GM23338 (cell line): ENCODE results near the gene SNRNP200. TPM values are rescaled to one million over a fixed set of nuclear protein-coding genes. Genes with fewer than 3 reads are reported as not detected.

Experiments
- ATAC-seq: fragments of 200-7000 bp; cut with Tn5 transposase; 3 replicates; pipeline ENCODE4 v1.9.1; 2020
- DNase-seq: peaks from one replicate; pipeline ENCODE4 v3.0.0-alpha.2; 2015; ENCODE audit warnings: low spot score
- H2AFZ ChIP-seq: fragments of 200-600 bp; sonication (generic); 2 replicates; pipeline ENCODE4 v1.8.0; 2016; ENCODE audit warnings: antibody characterized with exemption, mild to moderate bottlenecking, moderate library complexity
- H3F3A ChIP-seq: fragments of 200-600 bp; sonication (generic); replicated peaks from 2 replicates; pipeline ENCODE4 v1.8.0; 2017; ENCODE audit warnings: antibody characterized with exemption, mixed run types, low read depth
- H3K27ac ChIP-seq: fragments of 200-600 bp; sonication (generic); 2 replicates; pipeline ENCODE4 v1.6.1; 2016; ENCODE audit warnings: low read depth
- H3K27me3 ChIP-seq: fragments of 200-600 bp; sonication (generic); 2 replicates; pipeline ENCODE4 v1.8.0; 2016; ENCODE audit warnings: mild to moderate bottlenecking, mixed run types, moderate library complexity; ENCODE audit not compliant: insufficient read depth
- H3K36me3 ChIP-seq: fragments of 200-600 bp; sonication (generic); 2 replicates; pipeline ENCODE4 v1.8.0; 2016; ENCODE audit warnings: mild to moderate bottlenecking; ENCODE audit not compliant: insufficient read depth
- H3K4me1 ChIP-seq: fragments of 200-600 bp; sonication (generic); 2 replicates; pipeline ENCODE4 v1.8.0; 2016; ENCODE audit warnings: mild to moderate bottlenecking, moderate library complexity; ENCODE audit not compliant: insufficient read depth
- H3K4me2 ChIP-seq: fragments of 200-600 bp; sonication (generic); 2 replicates; pipeline ENCODE4 v1.7.1; 2017; ENCODE audit warnings: mixed run types
- H3K4me3 ChIP-seq: fragments of 200-600 bp; sonication (generic); 2 replicates; pipeline ENCODE4 v1.6.1; 2016; ENCODE audit warnings: mixed run types
- H3K79me2 ChIP-seq: fragments of 200-600 bp; sonication (generic); replicated peaks from 2 replicates; pipeline ENCODE4 v1.8.0; 2017; ENCODE audit warnings: mild to moderate bottlenecking; ENCODE audit not compliant: insufficient read depth
- H3K9me2 ChIP-seq: fragments of 200-600 bp; sonication (generic); 2 replicates; pipeline ENCODE4 v1.8.0; 2017; ENCODE audit not compliant: insufficient read depth
- H4K20me1 ChIP-seq: fragments of 200-600 bp; sonication (generic); replicated peaks from 2 replicates; pipeline ENCODE4 v1.8.0; 2017; ENCODE audit warnings: mild to moderate bottlenecking; ENCODE audit not compliant: insufficient read depth
- H3K27ac Mint-ChIP-seq: 2 replicates; pipeline ENCODE4 v1.8.0; 2020; ENCODE audit warnings: inconsistent platforms, mild to moderate bottlenecking, moderate library complexity, mixed read lengths
- H3K27me3 Mint-ChIP-seq: 3 replicates; pipeline ENCODE4 v1.8.0; 2022; ENCODE audit warnings: low read depth, mild to moderate bottlenecking, moderate library complexity, mixed read lengths, inconsistent platforms; ENCODE audit not compliant: insufficient read depth, poor library complexity
- H3K36me3 Mint-ChIP-seq: 3 replicates; pipeline ENCODE4 v1.8.0; 2021; ENCODE audit warnings: low read depth, mild to moderate bottlenecking, inconsistent platforms, moderate library complexity, mixed read lengths
- H3K4me1 Mint-ChIP-seq: 3 replicates; pipeline ENCODE4 v1.8.0; 2020; ENCODE audit warnings: mild to moderate bottlenecking, inconsistent platforms, mixed read lengths
- H3K4me3 Mint-ChIP-seq: 3 replicates; pipeline ENCODE4 v1.8.0; 2021; ENCODE audit warnings: moderate library complexity, mild to moderate bottlenecking, inconsistent platforms, mixed read lengths
- H3K9me3 Mint-ChIP-seq: 3 replicates; pipeline ENCODE4 v1.8.0; 2020; ENCODE audit warnings: moderate library complexity, mild to moderate bottlenecking, inconsistent platforms, mixed read lengths
- CREB1 ChIP-seq: fragments of 250-450 bp; sonication (Bioruptor Pico); IDR thresholded peaks from 2 replicates; pipeline ENCODE4 v1.5.0; 2020; ENCODE audit warnings: low read depth, mild to moderate bottlenecking, moderate library complexity
- ETS1 ChIP-seq: IDR thresholded peaks from 2 replicates; pipeline ENCODE4 v1.6.1; 2016; ENCODE audit warnings: antibody characterized with exemption
- EZH2phosphoT487 ChIP-seq: fragments of 200-600 bp; sonication (generic); IDR thresholded peaks from one replicate; pipeline ENCODE4 v1.8.1; 2018; ENCODE audit warnings: antibody characterized with exemption; ENCODE audit not compliant: unreplicated experiment
- POLR2AphosphoS5 ChIP-seq: IDR thresholded peaks from 2 replicates; pipeline ENCODE4 v1.6.1; 2016; ENCODE audit warnings: antibody characterized with exemption, low read depth
- ZNF114 ChIP-seq: fragments of 250-450 bp; sonication (Bioruptor Pico); IDR thresholded peaks from 2 replicates; pipeline ENCODE4 v1.5.0; 2020; ENCODE audit warnings: mild to moderate bottlenecking, moderate library complexity
- ZNF331 ChIP-seq: fragments of 250-450 bp; sonication (Bioruptor Pico); IDR thresholded peaks from 2 replicates; pipeline ENCODE4 v1.5.0; 2020; ENCODE audit warnings: low read depth, mild to moderate bottlenecking, moderate library complexity
- polyA plus RNA-seq: library from polyadenylated mRNA; unstranded; fragments of >200 nt; fragmentation: Nextera tagmentation; extraction: Ambion mirVana; gene quantifications from 2 replicates; pipeline ENCODE4 v1.2.1, GENCODE V29; 2016
- total RNA-seq: library from RNA; depleted of rRNA; stranded (reverse); fragments of >200 nt; shearing (Covaris generic); gene quantifications from 2 replicates; pipeline ENCODE4 v1.2.3, GENCODE V29; 2014
- TF ChIP-seq, protein P1 (sequence below), 2 experiments: fragments of 200-600 bp in 1 of 2; sonication (generic) in 1 of 2; conservative IDR thresholded peaks; 2 replicates each; pipeline versions ENCODE4 v1.5.1 to v1.6.1; 2016 to 2017; ENCODE audit warnings: antibody characterized with exemption in 2 of 2, low read depth in 2 of 2, mild to moderate bottlenecking in 2 of 2, moderate library complexity in 1 of 2
- TF ChIP-seq, protein P2 (sequence below): fragments of 250-450 bp; sonication (Bioruptor Pico); IDR thresholded peaks from 2 replicates; pipeline ENCODE4 v1.5.0; 2020; ENCODE audit warnings: mild to moderate bottlenecking, moderate library complexity

SNRNP200 gene
- total and polyA plus RNA-seq, 2 experiments from 2014 or later, result 70.7 to 179 TPM

DNA sequence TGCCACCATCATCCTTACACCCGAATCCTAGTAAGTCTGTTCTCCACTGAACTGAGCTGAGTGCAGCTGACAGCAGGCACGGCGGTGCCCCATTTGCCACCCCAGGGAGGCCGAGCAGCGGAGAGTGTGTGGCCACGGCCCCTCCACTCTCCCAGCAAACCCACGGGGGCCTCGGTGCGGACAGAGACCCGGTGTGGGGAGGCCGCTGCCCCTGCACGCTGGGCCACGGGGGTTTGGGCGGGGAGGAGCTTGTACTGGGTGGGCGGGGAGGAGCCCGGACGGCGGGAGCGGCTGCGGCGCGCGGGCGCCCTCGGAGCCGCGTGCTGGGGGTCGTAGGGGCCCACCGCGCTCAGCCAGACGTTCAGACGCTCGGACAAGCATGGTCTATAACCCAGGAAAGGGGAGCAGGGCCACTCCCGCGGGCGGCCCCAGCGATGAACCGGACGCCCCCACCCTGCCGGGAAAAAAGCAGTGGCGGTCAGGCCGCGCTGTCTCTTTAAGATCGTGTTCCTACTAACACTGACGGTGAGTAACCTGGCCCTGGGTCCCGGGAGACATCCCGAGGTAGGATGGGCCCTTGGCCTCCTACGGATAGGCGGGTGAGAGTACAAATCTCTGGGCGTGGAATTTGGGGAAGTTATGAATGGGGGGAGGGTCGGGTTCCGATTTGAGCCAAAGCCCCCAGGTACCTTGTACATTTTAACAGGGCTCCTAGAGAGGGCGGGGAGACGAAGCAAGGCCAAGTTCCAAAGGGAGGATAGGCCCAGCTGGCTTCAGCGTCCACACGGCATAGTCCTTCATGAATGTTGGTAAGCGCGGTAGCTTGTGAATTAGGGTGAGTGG lies 19.9 kb upstream of the SNRNP200 start, which contains the start of gene ITPRIPL1:
Gene ITPRIPL1 (plus strand): TSS at position 277 of the 843 bp plus-strand sequence. CDS start 523 bp downstream, at position 800.
- DNase-seq (peak; percentile 69), ATAC-seq (peak; percentile 66)
- TF ChIP-seq ETS1 (no peak), POLR2AphosphoS5 (peak; percentile 62)
- no peaks in the 10 kb centered on the region for H3K79me2 ChIP-seq
- Mint-ChIP-seq H3K4me1 (peaks cover 19% of the 10 kb centered on the region), H3K9me3 (no peaks in the 10 kb centered on the region; the same call in 2 of the 3 replicates), H3K27me3 (peaks cover 41% of the 10 kb centered on the region), H3K4me3 (peak within 1 kb of the TSS; percentile 85), H3K36me3 (peaks cover 24% of the 10 kb centered on the region), H3K27ac (no peak within 1 kb of the TSS)
- H3K27ac ChIP-seq, result no peak within 1 kb of the TSS
- no peaks in the 10 kb centered on the region for H3K36me3 ChIP-seq
- H3K27me3 ChIP-seq, result peaks cover 59% of the 10 kb centered on the region
- no peaks in the 10 kb centered on the region for H4K20me1 ChIP-seq
- H3K9me2 ChIP-seq, result no peaks in the 10 kb centered on the region
- 0 out of 2 replicates have a peak, but pooled peaks cover 11% of the 10 kb centered on the region for H3K4me1 ChIP-seq
- H3K4me3 ChIP-seq, result peak within 1 kb of the TSS; percentile 70
- peak within 1 kb of the TSS; percentile 99 for H2AFZ ChIP-seq
- peak within 1 kb of the TSS; percentile 90 for H3K4me2 ChIP-seq
- peaks cover 15% of the 10 kb centered on the region; the same call in 1 of the 2 replicates for H3F3A ChIP-seq

DNA sequence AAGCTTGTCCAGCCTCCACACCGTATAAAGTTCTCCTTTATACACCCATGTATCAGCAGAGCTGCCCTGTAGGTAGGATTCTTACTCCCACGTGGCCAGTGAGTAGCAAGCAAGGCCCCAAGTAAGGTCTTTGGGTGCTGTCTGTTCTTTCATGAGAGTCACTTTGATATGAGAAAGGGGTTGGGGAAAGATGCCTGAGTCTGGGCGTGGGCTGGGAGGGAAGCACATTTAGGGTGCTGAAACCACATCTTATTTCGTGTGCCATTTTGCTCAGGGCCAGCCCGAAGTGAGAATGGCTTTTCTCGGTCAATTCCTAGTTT lies 19.3 kb upstream of the SNRNP200 start:
- peaks cover 64% of the 10 kb centered on the region for H3K27me3 ChIP-seq
- H4K20me1 ChIP-seq, result no peaks in the 10 kb centered on the region
- Mint-ChIP-seq H3K27me3 (peaks cover 46% of the 10 kb centered on the region), H3K27ac (no peak overlapping the region), H3K36me3 (peaks cover 24% of the 10 kb centered on the region), H3K9me3 (no peaks in the 10 kb centered on the region; the same call in 2 of the 3 replicates), H3K4me3 (peak overlapping the region; percentile 85), H3K4me1 (peaks cover 19% of the 10 kb centered on the region)
- DNase-seq (no peak), ATAC-seq (no peak)
- H3K36me3 ChIP-seq, result no peaks in the 10 kb centered on the region
- no peaks in the 10 kb centered on the region for H3K79me2 ChIP-seq
- no peaks in the 10 kb centered on the region for H3K9me2 ChIP-seq
- peak overlapping the region; percentile 90 for H3K4me2 ChIP-seq
- H3K4me1 ChIP-seq, result 0 out of 2 replicates have a peak, but pooled peaks cover 11% of the 10 kb centered on the region
- H3F3A ChIP-seq, result peaks cover 15% of the 10 kb centered on the region; the same call in 1 of the 2 replicates
- H3K27ac ChIP-seq, result no peak overlapping the region
- TF ChIP-seq EZH2phosphoT487 (no peak), ZNF114 (CRISPR knock-in tag) (no peak), ZNF331 (CRISPR knock-in tag) (no peak), CREB1 (CRISPR knock-in tag) (no peak)
- TF ChIP-seq, protein P1, sequence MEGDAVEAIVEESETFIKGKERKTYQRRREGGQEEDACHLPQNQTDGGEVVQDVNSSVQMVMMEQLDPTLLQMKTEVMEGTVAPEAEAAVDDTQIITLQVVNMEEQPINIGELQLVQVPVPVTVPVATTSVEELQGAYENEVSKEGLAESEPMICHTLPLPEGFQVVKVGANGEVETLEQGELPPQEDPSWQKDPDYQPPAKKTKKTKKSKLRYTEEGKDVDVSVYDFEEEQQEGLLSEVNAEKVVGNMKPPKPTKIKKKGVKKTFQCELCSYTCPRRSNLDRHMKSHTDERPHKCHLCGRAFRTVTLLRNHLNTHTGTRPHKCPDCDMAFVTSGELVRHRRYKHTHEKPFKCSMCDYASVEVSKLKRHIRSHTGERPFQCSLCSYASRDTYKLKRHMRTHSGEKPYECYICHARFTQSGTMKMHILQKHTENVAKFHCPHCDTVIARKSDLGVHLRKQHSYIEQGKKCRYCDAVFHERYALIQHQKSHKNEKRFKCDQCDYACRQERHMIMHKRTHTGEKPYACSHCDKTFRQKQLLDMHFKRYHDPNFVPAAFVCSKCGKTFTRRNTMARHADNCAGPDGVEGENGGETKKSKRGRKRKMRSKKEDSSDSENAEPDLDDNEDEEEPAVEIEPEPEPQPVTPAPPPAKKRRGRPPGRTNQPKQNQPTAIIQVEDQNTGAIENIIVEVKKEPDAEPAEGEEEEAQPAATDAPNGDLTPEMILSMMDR (conservative IDR thresholded peaks at IDR 0.05; ENCODE audit: low read depth in 2 of 2), result no peak
- TF ChIP-seq, protein P2, sequence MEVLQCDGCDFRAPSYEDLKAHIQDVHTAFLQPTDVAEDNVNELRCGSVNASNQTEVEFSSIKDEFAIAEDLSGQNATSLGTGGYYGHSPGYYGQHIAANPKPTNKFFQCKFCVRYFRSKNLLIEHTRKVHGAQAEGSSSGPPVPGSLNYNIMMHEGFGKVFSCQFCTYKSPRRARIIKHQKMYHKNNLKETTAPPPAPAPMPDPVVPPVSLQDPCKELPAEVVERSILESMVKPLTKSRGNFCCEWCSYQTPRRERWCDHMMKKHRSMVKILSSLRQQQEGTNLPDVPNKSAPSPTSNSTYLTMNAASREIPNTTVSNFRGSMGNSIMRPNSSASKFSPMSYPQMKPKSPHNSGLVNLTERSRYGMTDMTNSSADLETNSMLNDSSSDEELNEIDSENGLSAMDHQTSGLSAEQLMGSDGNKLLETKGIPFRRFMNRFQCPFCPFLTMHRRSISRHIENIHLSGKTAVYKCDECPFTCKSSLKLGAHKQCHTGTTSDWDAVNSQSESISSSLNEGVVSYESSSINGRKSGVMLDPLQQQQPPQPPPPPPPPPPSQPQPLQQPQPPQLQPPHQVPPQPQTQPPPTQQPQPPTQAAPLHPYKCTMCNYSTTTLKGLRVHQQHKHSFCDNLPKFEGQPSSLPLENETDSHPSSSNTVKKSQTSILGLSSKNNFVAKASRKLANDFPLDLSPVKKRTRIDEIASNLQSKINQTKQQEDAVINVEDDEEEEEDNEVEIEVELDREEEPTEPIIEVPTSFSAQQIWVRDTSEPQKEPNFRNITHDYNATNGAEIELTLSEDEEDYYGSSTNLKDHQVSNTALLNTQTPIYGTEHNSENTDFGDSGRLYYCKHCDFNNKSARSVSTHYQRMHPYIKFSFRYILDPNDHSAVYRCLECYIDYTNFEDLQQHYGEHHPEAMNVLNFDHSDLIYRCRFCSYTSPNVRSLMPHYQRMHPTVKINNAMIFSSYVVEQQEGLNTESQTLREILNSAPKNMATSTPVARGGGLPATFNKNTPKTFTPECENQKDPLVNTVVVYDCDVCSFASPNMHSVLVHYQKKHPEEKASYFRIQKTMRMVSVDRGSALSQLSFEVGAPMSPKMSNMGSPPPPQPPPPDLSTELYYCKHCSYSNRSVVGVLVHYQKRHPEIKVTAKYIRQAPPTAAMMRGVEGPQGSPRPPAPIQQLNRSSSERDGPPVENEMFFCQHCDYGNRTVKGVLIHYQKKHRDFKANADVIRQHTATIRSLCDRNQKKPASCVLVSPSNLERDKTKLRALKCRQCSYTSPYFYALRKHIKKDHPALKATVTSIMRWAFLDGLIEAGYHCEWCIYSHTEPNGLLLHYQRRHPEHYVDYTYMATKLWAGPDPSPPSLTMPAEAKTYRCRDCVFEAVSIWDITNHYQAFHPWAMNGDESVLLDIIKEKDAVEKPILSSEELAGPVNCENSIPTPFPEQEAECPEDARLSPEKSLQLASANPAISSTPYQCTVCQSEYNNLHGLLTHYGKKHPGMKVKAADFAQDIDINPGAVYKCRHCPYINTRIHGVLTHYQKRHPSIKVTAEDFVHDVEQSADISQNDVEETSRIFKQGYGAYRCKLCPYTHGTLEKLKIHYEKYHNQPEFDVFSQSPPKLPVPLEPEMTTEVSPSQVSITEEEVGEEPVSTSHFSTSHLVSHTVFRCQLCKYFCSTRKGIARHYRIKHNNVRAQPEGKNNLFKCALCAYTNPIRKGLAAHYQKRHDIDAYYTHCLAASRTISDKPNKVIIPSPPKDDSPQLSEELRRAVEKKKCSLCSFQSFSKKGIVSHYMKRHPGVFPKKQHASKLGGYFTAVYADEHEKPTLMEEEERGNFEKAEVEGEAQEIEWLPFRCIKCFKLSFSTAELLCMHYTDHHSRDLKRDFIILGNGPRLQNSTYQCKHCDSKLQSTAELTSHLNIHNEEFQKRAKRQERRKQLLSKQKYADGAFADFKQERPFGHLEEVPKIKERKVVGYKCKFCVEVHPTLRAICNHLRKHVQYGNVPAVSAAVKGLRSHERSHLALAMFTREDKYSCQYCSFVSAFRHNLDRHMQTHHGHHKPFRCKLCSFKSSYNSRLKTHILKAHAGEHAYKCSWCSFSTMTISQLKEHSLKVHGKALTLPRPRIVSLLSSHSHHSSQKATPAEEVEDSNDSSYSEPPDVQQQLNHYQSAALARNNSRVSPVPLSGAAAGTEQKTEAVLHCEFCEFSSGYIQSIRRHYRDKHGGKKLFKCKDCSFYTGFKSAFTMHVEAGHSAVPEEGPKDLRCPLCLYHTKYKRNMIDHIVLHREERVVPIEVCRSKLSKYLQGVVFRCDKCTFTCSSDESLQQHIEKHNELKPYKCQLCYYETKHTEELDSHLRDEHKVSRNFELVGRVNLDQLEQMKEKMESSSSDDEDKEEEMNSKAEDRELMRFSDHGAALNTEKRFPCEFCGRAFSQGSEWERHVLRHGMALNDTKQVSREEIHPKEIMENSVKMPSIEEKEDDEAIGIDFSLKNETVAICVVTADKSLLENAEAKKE (CRISPR knock-in tag), result no peak
- H3K4me3 ChIP-seq, result peak overlapping the region; percentile 70
- peak overlapping the region; percentile 99 for H2AFZ ChIP-seq
